ENCODE measurements around the gene PSMC3.

The PSMC3 gene

DNA sequence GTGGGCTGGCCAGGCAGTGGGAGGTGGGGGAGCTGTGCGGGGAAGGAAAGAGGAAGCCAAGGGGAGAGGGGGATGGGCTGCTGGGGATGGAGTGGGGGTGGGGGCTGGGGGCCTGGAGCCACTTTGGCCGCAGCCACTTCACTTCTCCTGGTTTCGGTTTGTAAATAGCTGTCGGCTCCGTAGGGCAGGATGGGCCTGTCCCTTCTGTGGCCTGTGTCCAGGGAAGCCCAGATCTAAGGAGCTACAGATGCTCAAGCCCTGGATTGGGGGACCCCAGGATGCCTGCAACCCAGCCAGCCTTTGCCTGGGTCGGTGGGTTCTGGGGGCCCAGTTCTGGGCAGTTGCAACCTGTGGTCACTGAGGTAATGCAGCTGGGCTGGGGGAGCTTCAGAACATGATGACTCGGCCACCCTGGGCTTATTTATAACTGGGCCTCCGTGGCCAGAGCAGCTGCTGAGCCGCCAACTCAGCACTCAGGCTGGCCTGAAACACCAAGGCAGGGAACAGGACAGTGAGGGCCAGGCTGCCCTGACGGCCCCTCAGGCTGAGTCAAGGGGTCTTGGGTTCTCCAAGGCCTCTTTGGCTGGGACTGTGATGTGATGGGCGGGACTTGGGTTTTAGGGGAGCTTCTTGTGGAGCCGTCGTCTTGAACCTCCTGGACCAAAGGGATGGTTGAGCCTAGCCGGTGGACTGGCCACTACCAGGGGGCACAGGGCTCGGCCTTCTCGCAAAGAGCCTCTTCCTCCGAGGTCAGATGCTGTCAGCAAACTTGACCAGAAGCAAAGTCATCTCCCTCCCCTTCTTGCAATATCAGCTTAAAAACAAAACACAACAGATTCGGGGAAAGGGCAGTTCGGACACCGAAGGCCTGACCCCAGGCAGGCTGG, 32.8 kb downstream of the PSMC3 start:
- peak; percentile 65 to 74 (median 72) for DNase-seq

DNA sequence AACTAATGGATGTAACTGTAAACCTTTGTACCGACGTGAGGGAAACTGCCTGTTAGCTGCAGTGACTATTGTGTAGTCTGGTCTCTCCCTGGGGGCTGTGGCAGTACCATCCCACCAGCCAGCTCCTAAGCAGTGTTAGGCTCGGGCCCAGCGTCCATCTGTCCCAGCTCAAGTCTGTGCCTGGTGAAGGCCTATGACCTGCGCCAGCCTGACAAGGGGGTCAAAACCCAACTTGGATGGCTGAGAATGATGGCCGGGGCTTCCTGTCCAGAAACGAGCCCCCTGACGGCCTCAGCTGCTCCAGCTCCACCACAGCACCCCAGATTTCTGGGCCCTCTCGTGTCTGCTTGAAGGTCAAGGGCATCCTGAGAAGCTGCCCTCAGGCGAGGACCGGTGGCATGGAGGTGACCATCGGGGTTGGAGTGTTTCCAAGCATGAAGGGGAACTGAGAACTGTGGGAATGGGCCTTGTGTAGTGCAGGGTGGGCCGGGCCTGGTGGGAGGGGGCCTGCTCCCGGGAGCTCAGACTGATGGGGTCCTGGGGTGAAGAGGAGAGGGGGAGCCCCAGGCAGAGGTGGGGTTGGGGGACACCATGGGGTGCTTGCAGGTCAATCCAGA, 33.6 kb downstream of the PSMC3 start:
- peak in 2 of 3 donors; percentile 12 to 15 for DNase-seq

GRCh38 chr11:47391711-47392432, 34.4 kb downstream of the PSMC3 start:
- peak in 2 of 3 donors; percentile 21 to 31 for DNase-seq

DNA sequence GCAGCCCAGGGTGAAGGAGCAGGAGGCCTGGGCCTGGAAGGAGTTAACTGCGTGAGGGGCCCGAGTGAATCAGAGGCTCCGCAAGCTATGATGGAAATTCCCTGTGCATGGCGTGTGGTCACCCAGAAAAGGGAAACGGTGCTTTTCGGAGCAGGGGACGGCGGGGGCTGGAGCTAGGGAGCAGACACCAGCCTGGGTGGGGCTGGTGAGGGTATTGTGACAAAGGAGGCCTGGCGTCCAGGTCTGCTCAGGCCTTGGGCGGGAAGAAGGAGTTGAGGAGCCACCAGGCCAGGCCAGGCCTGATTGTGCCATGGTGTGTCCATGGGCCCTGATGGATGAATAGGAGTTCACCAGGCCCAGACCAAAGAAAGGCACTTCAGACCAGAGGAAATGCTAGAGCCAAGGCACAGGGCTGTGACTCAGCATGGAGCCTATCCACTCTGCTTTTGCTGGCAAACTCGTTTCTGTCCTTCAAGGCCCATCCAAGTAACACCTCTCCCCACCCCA, 35.1 kb downstream of the PSMC3 start:
- peak; percentile 96 to 97 (median 96) for DNase-seq

DNA sequence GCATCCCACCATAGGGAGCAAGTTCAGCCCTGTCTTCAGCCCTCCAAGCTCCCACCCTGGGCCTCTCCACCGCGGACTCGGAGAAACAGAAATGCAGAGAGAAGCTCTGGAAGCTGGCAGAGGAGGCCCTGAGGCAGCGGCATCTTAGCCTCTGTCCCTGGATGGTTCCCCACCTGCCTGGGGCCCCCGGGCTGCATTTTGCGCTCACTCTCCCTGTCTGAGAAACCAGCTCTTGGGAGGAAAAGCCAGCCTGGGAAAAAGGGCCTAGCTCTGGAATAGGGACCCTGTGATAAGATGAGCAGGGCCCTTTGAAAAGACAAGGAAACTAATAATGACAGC, 35.8 kb downstream of the PSMC3 start:
- DNase-seq, result no peak

DNA sequence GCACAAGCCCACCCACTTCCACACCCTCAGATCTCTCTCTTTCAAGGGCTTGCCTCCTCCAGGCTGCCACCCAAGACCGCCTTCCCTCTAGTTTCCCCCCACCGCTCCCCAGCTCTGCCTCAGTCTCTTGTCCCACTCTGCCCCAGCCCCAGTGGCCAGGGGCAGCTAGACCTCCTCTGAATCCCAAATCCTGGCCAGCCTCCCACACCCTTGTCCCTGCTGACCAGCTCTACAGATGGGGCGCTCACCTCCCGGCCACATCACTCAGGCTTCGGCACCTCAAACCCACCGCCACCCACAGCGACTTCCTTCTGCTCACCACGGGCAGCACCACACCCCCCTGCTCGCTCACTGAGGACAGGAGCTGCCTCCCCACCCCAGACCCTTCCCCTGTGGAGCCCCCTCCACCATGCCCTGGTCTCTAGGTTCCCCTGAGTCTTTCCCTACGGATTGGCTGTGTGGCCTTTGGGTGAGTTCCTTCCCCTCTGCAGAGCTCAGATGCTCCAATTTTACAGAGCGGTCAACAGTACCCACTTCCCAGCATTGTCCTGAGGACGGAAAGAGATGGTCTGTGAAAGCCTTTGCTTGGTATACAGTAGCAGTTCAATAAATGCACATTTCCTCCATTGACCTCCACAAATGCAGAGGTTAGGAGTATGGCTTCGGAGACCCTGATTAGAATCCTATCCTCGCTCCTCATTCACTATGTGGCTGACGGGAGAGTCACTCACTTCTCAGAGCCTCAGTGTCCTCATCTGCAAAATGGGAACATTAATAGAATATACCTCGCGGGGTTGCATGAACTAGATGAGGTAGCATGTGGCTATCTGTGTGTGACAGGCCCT, 36.4 kb downstream of the PSMC3 start:
- DNase-seq, result peak in 2 of 3 donors; percentile 18 to 44

DNA sequence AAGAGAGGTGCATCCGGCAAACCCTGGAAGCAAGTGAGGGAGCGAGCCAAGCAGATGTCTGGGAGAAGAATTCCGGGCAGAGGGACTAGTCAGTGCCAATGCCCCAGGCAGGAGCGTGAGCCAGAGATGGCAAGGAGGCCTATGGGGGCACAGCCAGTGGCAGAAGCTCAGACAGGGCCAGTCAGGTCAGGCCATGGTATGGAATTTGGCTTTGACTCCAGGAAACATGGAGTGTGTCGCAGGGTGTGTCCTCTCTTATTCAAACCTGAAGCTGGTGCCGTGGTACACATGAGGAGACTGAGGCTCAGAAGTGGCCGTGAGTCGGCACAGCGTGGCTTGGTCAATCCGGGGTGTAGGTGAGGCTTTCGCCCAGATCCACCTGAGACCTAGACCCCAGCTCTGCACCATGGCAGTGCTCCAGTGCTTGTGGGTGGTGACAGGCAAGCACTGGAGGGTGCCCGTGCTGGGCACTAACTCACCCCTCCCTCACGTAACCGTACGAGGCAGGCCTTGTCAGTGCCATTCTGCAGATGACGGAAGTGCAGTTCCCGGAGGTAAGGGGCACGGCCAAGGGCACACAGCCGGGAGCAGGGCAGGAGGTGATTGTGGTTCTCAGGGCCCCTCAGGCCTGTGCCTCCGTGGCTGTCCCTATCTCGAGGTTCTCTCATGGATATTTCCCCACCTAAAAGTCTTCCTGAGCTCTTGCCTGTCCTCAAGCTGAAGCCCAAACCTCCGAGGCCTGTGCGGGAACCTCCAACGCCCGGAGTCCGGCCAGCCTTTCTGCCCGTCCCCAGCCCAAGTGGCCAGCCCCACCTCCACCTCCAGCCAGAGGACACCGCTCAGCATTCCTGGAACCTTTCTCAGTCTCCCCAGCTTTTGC, 37.3 kb downstream of the PSMC3 start:
- DNase-seq, result peak in 2 of 3 donors; percentile 14 to 23

- DNase-seq, result peak; percentile 86 to 91 (median 90)
Observed at GRCh38 chr11:47387944-47388696, 38.1 kb downstream of the PSMC3 start.

GRCh38 chr11:47384498-47384897, 41.7 kb downstream of the PSMC3 start:
- DNase-seq, result no peak

DNA sequence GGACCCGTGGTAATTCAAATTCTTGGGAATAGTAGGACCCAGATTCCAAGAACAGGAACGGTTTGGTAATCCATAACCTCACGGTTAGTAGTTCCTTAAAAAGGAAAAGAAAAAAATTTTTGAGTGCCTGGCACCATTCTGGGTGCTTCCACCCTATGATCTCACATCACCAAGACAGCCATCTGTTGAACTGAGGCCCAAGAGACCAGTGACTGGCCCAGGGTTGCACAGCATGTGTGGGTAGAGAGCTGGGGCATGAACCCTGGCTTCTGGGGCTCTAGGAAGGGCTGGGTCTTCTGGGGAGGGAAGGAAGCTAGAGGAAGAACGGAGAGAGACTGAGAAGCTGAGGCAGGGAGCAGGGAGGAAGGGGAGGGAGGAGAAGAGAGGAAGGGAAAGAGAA, 43.2 kb downstream of the PSMC3 start:
- DNase-seq, result peak; percentile 67 to 81 (median 73)

DNA sequence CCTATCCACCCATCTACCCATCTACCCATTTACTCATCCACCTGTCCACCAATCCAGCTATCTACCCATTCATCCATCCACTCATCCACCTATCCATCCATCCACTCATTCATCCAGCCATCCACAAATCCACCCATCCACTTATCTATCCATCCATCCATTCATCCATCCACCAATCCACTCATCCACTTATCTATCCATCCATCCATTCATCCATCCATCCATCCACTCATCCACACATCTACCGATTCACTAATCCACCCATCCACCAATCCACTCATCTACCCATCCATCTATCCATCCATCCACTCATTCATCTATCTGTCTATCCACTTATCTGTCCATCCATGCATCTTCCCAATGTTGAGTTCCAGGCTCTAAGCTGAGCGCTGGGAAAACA, 46.2 kb downstream of the PSMC3 start:
- no peak for DNase-seq

- DNase-seq, result no peak
Observed at GRCh38 chr11:47379317-47379716, 46.9 kb downstream of the PSMC3 start.

GRCh38 chr11:47378836-47379170, 47.4 kb downstream of the PSMC3 start:
- DNase-seq, result no peak

DNA sequence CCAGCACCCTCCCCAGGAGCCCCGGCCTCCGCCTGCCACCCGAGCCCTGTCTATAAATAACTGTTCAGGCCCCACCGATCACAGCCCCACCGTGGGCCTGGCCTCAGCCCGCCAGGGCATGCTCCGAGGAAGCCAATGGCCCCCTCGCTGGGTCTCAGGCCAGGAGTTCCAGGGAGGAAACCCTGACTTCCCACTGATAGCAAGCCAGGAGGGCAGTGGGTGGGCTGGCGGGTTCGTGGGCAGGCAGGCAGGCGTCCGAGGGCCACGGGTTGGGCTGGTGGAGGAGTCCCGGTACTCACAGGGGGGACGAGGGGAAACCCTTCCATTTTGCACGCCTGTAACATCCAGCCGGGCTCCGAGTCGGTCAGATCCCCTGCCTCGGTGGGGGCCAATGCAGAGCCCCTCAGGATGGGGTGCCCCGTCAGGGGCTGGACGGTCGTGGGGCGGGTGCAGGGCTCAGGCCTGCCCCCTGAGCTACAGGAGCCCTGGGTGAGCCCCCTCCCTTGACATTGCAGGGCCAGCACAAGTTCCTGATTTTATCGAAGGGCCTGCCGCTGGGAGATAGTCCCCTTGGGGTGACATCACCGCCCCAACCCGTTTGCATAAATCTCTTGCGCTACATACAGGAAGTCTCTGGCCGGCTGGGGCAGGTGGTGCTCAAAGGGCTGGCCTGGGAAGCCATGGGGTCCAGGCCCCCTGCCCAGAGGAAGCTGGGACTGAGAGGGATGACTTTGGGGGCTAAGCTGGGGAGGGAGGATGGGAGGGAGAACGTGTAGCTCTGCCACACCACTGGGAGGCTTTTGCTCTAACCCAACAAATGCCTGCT, 48.0 kb downstream of the PSMC3 start, which contains the start of gene SPI1:
TSS of gene SPI1 (minus strand) at position 538 of the 826 bp plus-strand sequence. CDS start at position 344, 194 bp downstream.
- peak; percentile 95 for DNase-seq

DNA sequence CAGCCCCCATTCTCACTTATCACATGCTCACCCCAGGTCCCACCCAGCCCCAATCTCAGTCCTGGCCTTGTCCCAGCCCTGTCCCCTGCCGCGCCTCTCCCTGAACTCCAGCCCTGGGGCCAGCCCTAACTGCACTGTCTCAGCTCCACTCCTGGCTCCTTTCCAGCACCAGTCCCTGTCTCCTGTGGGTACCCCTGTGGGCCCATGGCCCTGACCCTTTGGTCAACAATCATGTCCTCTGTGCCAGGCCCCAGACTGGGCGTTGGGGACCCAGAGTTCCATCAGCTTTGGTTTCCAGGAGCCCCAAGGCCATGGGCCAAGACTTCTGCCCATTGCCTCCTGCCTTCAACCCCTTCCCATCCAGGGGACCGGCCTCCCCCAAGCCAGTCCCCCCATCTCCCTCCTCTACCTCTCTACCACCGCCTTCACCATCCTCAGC, 48.6 kb downstream of the PSMC3 start:
- peak in 2 of 3 donors; percentile 27 to 53 for DNase-seq

DNA sequence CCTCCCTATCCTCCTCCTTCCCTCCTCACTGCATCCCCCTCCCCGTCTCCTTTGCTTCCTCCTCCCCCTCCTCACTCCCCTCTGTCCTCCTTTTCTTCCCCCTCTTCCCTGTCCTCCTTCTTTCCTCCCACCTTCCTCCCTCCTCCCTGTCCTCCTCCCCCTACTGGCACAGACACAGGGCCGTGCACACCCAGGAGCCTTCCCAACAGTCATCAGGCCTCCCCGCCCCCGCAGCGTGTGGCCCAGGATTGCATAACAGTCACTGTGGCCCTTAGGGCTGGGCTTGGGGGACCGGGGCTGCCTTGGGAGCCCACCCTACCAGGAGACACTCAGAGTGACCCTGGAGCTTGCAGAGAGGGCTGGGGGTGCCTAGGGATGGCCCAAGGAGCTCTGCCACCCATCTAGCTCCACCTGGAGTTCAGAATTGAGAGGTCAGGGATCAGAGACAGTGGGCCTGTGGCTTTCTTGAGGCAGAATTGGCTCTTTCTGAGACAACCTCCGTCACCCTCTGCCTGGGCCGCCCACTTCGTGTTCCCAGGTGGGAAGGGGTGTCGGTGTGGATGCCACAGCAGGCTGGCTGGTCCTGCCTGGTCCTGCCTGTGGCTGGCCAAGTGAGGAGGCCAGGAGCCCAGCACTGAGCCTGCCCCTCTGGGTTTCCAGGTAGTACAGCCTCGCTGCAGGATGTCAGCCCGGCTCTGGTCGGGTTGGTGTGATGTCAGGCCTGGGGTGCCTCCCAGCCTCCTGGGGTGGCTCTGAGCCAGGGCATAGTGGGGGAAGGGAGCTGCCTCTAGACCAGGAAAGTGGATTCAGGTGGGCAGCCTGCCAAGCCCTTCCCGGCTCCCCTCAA, 49.5 kb downstream of the PSMC3 start:
- peak; percentile 90 to 95 (median 93) for DNase-seq

DNA sequence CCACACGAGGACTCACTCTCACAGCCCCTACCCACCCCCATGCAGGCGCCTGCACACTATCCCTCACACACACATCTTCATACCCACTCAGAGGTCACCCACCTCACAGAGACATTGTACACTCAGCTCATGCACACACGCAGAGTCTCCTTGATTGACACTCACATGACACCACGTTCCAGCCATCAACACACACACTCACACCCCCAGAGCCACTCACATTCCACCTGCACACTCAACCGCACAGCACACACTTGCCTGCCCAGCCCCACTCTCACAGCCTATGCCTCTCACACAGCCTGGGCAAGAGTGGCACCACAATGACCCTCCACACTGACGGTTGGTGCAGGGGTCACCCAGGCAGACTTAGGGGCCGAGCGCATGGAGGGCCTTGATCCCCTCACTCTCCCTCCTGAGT, 50.1 kb downstream of the PSMC3 start:
- no peak for DNase-seq

DNA sequence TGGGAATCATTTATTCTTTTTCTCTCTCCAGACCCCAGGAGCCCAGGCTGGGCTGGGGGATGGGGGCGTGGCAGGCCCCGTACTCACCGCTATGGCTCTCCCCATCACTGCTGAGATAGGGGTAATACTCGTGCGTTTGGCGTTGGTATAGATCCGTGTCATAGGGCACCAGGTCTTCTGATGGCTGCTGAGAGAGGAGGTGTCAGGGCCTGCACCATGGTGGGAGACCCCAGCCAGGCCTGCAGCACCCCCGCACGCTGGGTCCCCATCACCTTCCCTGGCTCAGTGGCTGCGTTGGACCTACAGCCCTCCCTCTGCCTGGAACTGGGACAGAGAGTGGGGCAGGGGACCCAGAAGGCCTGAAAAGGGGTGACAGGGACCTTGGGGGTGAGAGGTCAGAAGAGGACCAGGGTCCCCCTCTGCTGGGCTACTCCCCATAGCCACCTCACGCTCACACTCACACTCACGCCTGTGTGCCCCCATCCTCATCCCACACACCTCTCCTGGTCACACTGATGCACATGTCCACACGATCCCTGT, 50.6 kb downstream of the PSMC3 start:
- DNase-seq, result no peak

All from suppressor macrophage treated with lipopolysaccharide for 1 hour (primary cell).